OCI-LY1 (cell line): Measurements from ENCODE around the gene LAMA5.

Experiments
- H2AFZ ChIP-seq: fragments of 200-600 bp; sonication (generic), shearing (Covaris generic); 2 replicates; pipeline ENCODE4 v1.6.0; 2014; ENCODE audit warnings: antibody characterized with exemption, mild to moderate bottlenecking, low read length
- H3F3A ChIP-seq: fragments of 200-600 bp; sonication (generic), shearing (Covaris generic); 2 replicates; pipeline ENCODE4 v1.6.0; 2014; ENCODE audit warnings: mild to moderate bottlenecking, antibody characterized with exemption, low read length, moderate library complexity; ENCODE audit not compliant: insufficient read depth
- H3K27ac ChIP-seq: fragments of 200-600 bp; sonication (generic); 2 replicates; pipeline ENCODE4 v1.5.1; 2014; ENCODE audit warnings: low read length, mixed run types, mild to moderate bottlenecking, low read depth; ENCODE audit not compliant: poor library complexity, severe bottlenecking
- H3K27me3 ChIP-seq: fragments of 200-600 bp; sonication (generic); 2 replicates; pipeline ENCODE4 v1.6.0; 2014; ENCODE audit warnings: antibody characterized with exemption, mild to moderate bottlenecking, low read length, moderate library complexity; ENCODE audit not compliant: insufficient read depth
- H3K36me3 ChIP-seq: fragments of 200-600 bp; sonication (generic); 2 replicates; pipeline ENCODE4 v1.6.1; 2014; ENCODE audit warnings: mild to moderate bottlenecking, antibody characterized with exemption, low read length, moderate library complexity, mixed read lengths; ENCODE audit not compliant: insufficient read depth
- H3K4me1 ChIP-seq: fragments of 200-600 bp; sonication (generic); 2 replicates; pipeline ENCODE4 v1.5.1; 2014; ENCODE audit warnings: mild to moderate bottlenecking, low read length, moderate library complexity; ENCODE audit not compliant: insufficient read depth, severe bottlenecking
- H3K4me2 ChIP-seq: fragments of 200-600 bp; sonication (generic), shearing (Covaris generic); 2 replicates; pipeline ENCODE4 v1.6.1; 2014; ENCODE audit warnings: low read length
- H3K4me3 ChIP-seq: fragments of 200-600 bp; sonication (generic); 2 replicates; pipeline ENCODE4 v1.5.1; 2014; ENCODE audit warnings: low read length, low read depth, mild to moderate bottlenecking, mixed read lengths; ENCODE audit not compliant: poor library complexity, severe bottlenecking
- H3K79me2 ChIP-seq: fragments of 200-600 bp; shearing (Covaris generic); 2 replicates; pipeline ENCODE4 v1.6.1; 2016; ENCODE audit warnings: mixed run types, low read length, mixed read lengths; ENCODE audit not compliant: insufficient read depth
- H3K9ac ChIP-seq: fragments of 200-600 bp; sonication (generic), shearing (Covaris generic); 2 replicates; pipeline ENCODE4 v1.6.1; 2014; ENCODE audit warnings: mild to moderate bottlenecking, low read length, mixed read lengths
- H3K9me2 ChIP-seq: fragments of 200-600 bp; sonication (generic), shearing (Covaris generic); 2 replicates; pipeline ENCODE4 v1.6.1; 2014; ENCODE audit warnings: low read depth, mild to moderate bottlenecking, low read length, mixed read lengths
- H3K9me3 ChIP-seq: fragments of 200-600 bp; shearing (Covaris generic); 2 replicates; pipeline ENCODE4 v1.6.1; 2014; ENCODE audit warnings: low read length, mixed read lengths
- H4K20me1 ChIP-seq: fragments of 200-600 bp; sonication (generic), shearing (Covaris generic); 2 replicates; pipeline ENCODE4 v1.6.0; 2016; ENCODE audit warnings: mild to moderate bottlenecking, low read length; ENCODE audit not compliant: insufficient read depth
- EZH2 ChIP-seq: fragments of 200-600 bp; sonication (generic), shearing (Covaris generic); IDR thresholded peaks from 2 replicates; pipeline ENCODE4 v1.8.0; 2017; ENCODE audit warnings: borderline replicate concordance, mixed run types, mild to moderate bottlenecking, antibody characterized with exemption, low read length, moderate library complexity, mixed read lengths
- TF ChIP-seq, protein P1 (sequence below): fragments of 200-600 bp; sonication (generic), shearing (Covaris generic); IDR thresholded peaks from 2 replicates; pipeline ENCODE4 v1.5.1; 2017; ENCODE audit warnings: mild to moderate bottlenecking, antibody characterized with exemption, low read length, moderate library complexity, mixed read lengths

The LAMA5 gene

DNA sequence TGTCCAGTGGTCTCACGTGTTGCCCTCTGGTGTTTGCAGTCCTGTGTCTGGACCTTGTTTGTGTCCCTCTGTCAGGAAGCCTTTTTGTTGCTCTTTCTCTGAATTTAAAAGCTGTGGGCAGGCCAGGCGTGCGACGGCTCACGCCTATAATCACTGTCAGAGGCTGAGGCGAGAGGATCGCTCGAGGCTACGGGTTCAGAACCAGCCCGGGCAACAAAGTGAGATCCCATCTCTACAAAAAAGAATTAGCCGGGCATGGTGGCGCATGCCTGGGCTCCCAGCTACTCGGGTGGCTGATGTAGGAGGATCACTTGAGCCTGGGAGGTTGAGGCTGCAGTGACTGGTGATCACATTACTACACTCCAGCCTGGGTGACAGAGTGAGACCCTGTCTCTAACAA lies 100.3 kb downstream of the LAMA5 start:
- no peak overlapping the region for H3K27ac ChIP-seq
- H3K4me3 ChIP-seq, result no peak overlapping the region
- no peak for TF ChIP-seq EZH2
- TF ChIP-seq, protein P1, sequence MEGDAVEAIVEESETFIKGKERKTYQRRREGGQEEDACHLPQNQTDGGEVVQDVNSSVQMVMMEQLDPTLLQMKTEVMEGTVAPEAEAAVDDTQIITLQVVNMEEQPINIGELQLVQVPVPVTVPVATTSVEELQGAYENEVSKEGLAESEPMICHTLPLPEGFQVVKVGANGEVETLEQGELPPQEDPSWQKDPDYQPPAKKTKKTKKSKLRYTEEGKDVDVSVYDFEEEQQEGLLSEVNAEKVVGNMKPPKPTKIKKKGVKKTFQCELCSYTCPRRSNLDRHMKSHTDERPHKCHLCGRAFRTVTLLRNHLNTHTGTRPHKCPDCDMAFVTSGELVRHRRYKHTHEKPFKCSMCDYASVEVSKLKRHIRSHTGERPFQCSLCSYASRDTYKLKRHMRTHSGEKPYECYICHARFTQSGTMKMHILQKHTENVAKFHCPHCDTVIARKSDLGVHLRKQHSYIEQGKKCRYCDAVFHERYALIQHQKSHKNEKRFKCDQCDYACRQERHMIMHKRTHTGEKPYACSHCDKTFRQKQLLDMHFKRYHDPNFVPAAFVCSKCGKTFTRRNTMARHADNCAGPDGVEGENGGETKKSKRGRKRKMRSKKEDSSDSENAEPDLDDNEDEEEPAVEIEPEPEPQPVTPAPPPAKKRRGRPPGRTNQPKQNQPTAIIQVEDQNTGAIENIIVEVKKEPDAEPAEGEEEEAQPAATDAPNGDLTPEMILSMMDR, result no peak
- H3K9me2 ChIP-seq, result no peaks in the 10 kb centered on the region
- H3K9ac ChIP-seq, result no peak overlapping the region
- H3K4me2 ChIP-seq, result no peak overlapping the region
- H4K20me1 ChIP-seq, result no peaks in the 10 kb centered on the region
- no peaks in the 10 kb centered on the region for H3K79me2 ChIP-seq
- no peak overlapping the region for H2AFZ ChIP-seq
- H3K27me3 ChIP-seq, result no peaks in the 10 kb centered on the region
- peaks cover 38% of the 10 kb centered on the region for H3K36me3 ChIP-seq
- H3K9me3 ChIP-seq, result peaks cover 3% of the 10 kb centered on the region; the same call in 1 of the 2 replicates
- H3F3A ChIP-seq, result no peaks in the 10 kb centered on the region
- no peaks in the 10 kb centered on the region for H3K4me1 ChIP-seq

DNA sequence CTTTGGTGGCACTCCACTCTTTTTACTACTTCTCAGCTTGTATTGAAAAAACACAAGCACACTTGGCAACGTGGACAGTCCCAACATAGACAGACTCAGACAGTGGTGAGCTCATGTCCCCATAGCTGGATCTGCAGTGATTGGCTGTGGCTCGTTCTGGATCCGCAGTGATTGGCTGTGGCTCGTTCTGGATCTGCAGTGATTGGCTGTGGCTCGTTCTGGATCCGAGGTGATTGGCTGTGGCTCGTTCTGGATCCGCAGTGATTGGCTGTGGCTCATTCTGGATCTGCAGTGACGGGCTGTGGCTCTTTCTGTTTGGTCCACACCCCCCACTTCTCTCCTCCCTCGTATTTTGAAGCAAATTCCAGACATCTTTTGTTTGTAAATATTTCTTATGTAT lies 100.8 kb downstream of the LAMA5 start:
- no peaks in the 10 kb centered on the region for H4K20me1 ChIP-seq
- no peak overlapping the region for H2AFZ ChIP-seq
- H3K27ac ChIP-seq, result no peak overlapping the region
- H3K27me3 ChIP-seq, result no peaks in the 10 kb centered on the region
- no peak overlapping the region for H3K9ac ChIP-seq
- H3K4me2 ChIP-seq, result no peak overlapping the region
- TF ChIP-seq, protein P1, result no peak
- H3K79me2 ChIP-seq, result no peaks in the 10 kb centered on the region
- peaks cover 3% of the 10 kb centered on the region; the same call in 1 of the 2 replicates for H3K9me3 ChIP-seq
- no peaks in the 10 kb centered on the region for H3F3A ChIP-seq
- no peaks in the 10 kb centered on the region for H3K4me1 ChIP-seq
- H3K4me3 ChIP-seq, result no peak overlapping the region
- peaks cover 43% of the 10 kb centered on the region for H3K36me3 ChIP-seq
- no peaks in the 10 kb centered on the region for H3K9me2 ChIP-seq

DNA sequence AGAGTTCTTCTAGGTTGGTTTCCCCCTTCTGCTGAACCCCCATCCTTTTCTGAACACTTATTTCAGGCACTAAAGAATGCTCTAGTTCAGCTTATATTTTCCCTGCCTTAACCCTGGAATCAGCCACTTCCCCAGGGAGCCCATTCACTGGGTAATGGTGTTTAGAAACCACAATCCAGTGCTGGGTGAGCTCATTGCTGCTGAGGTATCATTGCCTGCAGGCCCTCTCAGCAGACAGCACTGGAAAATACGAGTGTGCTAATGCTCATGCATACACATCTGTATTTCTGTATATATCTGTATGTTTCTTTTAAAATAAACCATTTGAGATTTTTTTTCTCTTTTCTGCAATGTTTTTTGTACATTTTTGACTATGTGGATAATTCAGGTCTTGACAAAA lies 101.7 kb downstream of the LAMA5 start:
- Histone ChIP-seq H3K9ac (no peak overlapping the region), H3F3A (no peaks in the 10 kb centered on the region), H3K9me3 (peaks cover 3% of the 10 kb centered on the region; the same call in 1 of the 2 replicates), H3K4me2 (no peak overlapping the region), H3K9me2 (no peaks in the 10 kb centered on the region), H2AFZ (no peak overlapping the region), H3K27ac (no peak overlapping the region), H3K4me3 (no peak overlapping the region), H3K36me3 (peaks cover 45% of the 10 kb centered on the region), H4K20me1 (no peaks in the 10 kb centered on the region), H3K4me1 (no peaks in the 10 kb centered on the region), H3K79me2 (no peaks in the 10 kb centered on the region), H3K27me3 (no peaks in the 10 kb centered on the region)
- TF ChIP-seq, protein P1, result no peak
- no peak for TF ChIP-seq EZH2
